VCaP (cell line): ENCODE data around the gene TENT4B.
"Not testable (repeated sequence)": the region's sequence is repeated elsewhere in the genome, so short reads cannot be mapped to it uniquely, and the experiment has no call there.

Source experiments
- H3K27ac ChIP-seq: fragments of 450-650 bp; 2 replicates; pipeline ENCODE4 v1.5.1; 2017
- TF ChIP-seq, protein P1 (sequence below): fragments of 450-650 bp; conservative IDR thresholded peaks from 2 replicates; pipeline ENCODE4 v1.5.1; 2017; ENCODE audit warnings: mild to moderate bottlenecking, moderate library complexity

TENT4B gene

GRCh38 chr16:50124769-50125168 is 28.3 kb upstream of the TENT4B start:
- TF ChIP-seq, protein P1, sequence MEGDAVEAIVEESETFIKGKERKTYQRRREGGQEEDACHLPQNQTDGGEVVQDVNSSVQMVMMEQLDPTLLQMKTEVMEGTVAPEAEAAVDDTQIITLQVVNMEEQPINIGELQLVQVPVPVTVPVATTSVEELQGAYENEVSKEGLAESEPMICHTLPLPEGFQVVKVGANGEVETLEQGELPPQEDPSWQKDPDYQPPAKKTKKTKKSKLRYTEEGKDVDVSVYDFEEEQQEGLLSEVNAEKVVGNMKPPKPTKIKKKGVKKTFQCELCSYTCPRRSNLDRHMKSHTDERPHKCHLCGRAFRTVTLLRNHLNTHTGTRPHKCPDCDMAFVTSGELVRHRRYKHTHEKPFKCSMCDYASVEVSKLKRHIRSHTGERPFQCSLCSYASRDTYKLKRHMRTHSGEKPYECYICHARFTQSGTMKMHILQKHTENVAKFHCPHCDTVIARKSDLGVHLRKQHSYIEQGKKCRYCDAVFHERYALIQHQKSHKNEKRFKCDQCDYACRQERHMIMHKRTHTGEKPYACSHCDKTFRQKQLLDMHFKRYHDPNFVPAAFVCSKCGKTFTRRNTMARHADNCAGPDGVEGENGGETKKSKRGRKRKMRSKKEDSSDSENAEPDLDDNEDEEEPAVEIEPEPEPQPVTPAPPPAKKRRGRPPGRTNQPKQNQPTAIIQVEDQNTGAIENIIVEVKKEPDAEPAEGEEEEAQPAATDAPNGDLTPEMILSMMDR: no peak
- H3K27ac ChIP-seq: no peak overlapping the region

GRCh38 chr16:50126183-50126582 is 26.9 kb upstream of the TENT4B start:
- no peak overlapping the region for H3K27ac ChIP-seq
- TF ChIP-seq, protein P1: no peak

- H3K27ac ChIP-seq: not testable (repeated sequence)
Measured at GRCh38 chr16:50132571-50132970, 20.5 kb upstream of the TENT4B start.

GRCh38 chr16:50133214-50133613 is 19.9 kb upstream of the TENT4B start:
- TF ChIP-seq, protein P1: no peak
- no peak overlapping the region for H3K27ac ChIP-seq

GRCh38 chr16:50136399-50136798 is 16.7 kb upstream of the TENT4B start:
- no peak overlapping the region for H3K27ac ChIP-seq
- TF ChIP-seq, protein P1: no peak

DNA sequence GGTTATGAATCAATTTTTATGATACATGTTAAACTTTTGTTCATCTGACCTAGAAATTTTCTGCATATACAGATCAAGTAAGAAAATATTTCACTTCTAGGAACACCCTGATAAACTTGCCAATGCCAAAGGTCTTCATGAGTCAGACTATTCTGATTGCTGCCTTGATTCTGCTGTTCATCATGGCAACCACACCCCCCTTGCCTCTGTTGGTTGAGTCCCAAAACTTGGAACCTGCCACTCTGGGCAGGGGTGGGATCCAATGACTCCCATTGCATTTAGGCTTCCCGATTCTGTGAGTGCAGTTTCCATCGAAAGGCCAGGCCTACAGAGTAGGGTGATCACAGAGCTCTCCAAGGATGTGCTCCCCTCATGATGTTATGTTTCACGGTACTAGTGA is 15.8 kb upstream of the TENT4B start:
- TF ChIP-seq, protein P1: no peak
- H3K27ac ChIP-seq: no peak overlapping the region

DNA sequence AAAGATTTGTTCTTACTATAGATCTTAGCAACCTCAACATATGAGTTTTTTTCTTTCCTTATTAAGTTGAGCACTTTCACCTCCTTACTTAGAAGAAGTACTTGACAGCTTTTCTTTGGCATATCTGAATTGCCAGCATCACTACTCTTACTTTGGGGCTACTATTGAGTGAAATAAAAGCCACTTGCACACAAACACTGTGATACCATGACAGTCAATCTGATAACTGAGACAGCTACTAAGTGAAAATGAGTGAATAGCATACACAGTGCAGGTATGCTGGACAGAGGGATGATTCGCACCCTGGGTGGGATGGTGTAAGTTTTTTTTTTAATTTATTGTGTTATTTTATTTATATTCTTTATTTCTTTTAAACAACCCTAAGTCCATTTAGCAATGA is 13.5 kb upstream of the TENT4B start:
- TF ChIP-seq, protein P1: no peak
- H3K27ac ChIP-seq: no peak overlapping the region

GRCh38 chr16:50144211-50144610 is 8.9 kb upstream of the TENT4B start:
- TF ChIP-seq, protein P1: no peak
- H3K27ac ChIP-seq: no peak overlapping the region
